ENCODE data around the gene CCDC82.

Gene CCDC82

GRCh38 chr11:96328395-96329010, 61.2 kb downstream of the CCDC82 start:
- DNase-seq, result no peak

GRCh38 chr11:96326959-96327358, 62.8 kb downstream of the CCDC82 start:
- DNase-seq, result no peak

GRCh38 chr11:96324912-96325311, 64.8 kb downstream of the CCDC82 start:
- DNase-seq, result no peak

GRCh38 chr11:96323642-96323985, 66.1 kb downstream of the CCDC82 start:
- DNase-seq, result no peak

GRCh38 chr11:96322775-96323641, 66.7 kb downstream of the CCDC82 start:
- DNase-seq, result no peak

- DNase-seq, result no peak
Measured at GRCh38 chr11:96321091-96321490, 68.6 kb downstream of the CCDC82 start.

- DNase-seq, result no peak
Measured at GRCh38 chr11:96319898-96320656, 69.6 kb downstream of the CCDC82 start.

GRCh38 chr11:96318850-96319249, 70.9 kb downstream of the CCDC82 start:
- DNase-seq, result no peak

GRCh38 chr11:96318399-96318798, 71.3 kb downstream of the CCDC82 start:
- DNase-seq, result no peak

- no peak for DNase-seq
Measured at GRCh38 chr11:96317985-96318384, 71.7 kb downstream of the CCDC82 start.

- no peak for DNase-seq
Measured at GRCh38 chr11:96317571-96317970, 72.1 kb downstream of the CCDC82 start.

GRCh38 chr11:96316869-96317268, 72.8 kb downstream of the CCDC82 start:
- no peak for DNase-seq

- no peak for DNase-seq
Measured at GRCh38 chr11:96315476-96315875, 74.2 kb downstream of the CCDC82 start.

GRCh38 chr11:96314326-96315020, 75.2 kb downstream of the CCDC82 start:
- no peak for DNase-seq

- DNase-seq, result no peak
Measured at GRCh38 chr11:96313163-96313562, 76.5 kb downstream of the CCDC82 start.

- DNase-seq, result no peak
Measured at GRCh38 chr11:96311120-96311568, 78.6 kb downstream of the CCDC82 start.

GRCh38 chr11:96310236-96310635, 79.5 kb downstream of the CCDC82 start:
- no peak for DNase-seq

- DNase-seq, result no peak
Measured at GRCh38 chr11:96309643-96310017, 80.1 kb downstream of the CCDC82 start.

GRCh38 chr11:96309016-96309642, 80.6 kb downstream of the CCDC82 start:
- no peak for DNase-seq

- DNase-seq, result no peak
Measured at GRCh38 chr11:96307776-96308140, 82.0 kb downstream of the CCDC82 start.

- no peak for DNase-seq
Measured at GRCh38 chr11:96306933-96307775, 82.6 kb downstream of the CCDC82 start.

- DNase-seq, result no peak
Measured at GRCh38 chr11:96306600-96306932, 83.1 kb downstream of the CCDC82 start.
